ENCODE results near the gene AGPAT3. TPM values are rescaled to one million over a fixed set of nuclear protein-coding genes. Genes with fewer than 3 reads are reported as not detected.
"Not testable (repeated sequence)": the region's sequence is repeated elsewhere in the genome, so short reads cannot be mapped to it uniquely, and the experiment has no call there.

AGPAT3 gene
- total RNA-seq, 1 donor from 2014 or later, result 39.1 TPM

GRCh38 chr21:43835050-43835449 lies 30.0 kb upstream of the AGPAT3 start:
- no peak for TF ChIP-seq CTCF (conservative IDR thresholded peaks at IDR 0.05; ENCODE audit: low read depth, low read length)
- H3K4me3 ChIP-seq (ENCODE audit: low read depth, low read length), result no peak overlapping the region
- DNase-seq (ENCODE audit: low read depth), result no peak

GRCh38 chr21:43835861-43836260 lies 29.2 kb upstream of the AGPAT3 start:
- TF ChIP-seq CTCF (conservative IDR thresholded peaks at IDR 0.05; ENCODE audit: low read depth, low read length), result no peak
- no peak overlapping the region for H3K4me3 ChIP-seq (ENCODE audit: low read depth, low read length)
- no peak for DNase-seq (ENCODE audit: low read depth)

- no peak for TF ChIP-seq CTCF (conservative IDR thresholded peaks at IDR 0.05; ENCODE audit: low read depth, low read length)
- H3K4me3 ChIP-seq (ENCODE audit: low read depth, low read length), result no peak overlapping the region
- DNase-seq (ENCODE audit: low read depth), result no peak
Observed at GRCh38 chr21:43836616-43837015, 28.4 kb upstream of the AGPAT3 start.

- TF ChIP-seq CTCF (conservative IDR thresholded peaks at IDR 0.05; ENCODE audit: low read depth, low read length), result no peak
- DNase-seq (ENCODE audit: low read depth), result no peak
- H3K4me3 ChIP-seq (ENCODE audit: low read depth, low read length), result no peak overlapping the region
Observed at GRCh38 chr21:43840259-43840658, 24.8 kb upstream of the AGPAT3 start.

GRCh38 chr21:43842742-43843141 lies 22.3 kb upstream of the AGPAT3 start:
- no peak overlapping the region for H3K4me3 ChIP-seq (ENCODE audit: low read depth, low read length)
- no peak for TF ChIP-seq CTCF (conservative IDR thresholded peaks at IDR 0.05; ENCODE audit: low read depth, low read length)
- DNase-seq (ENCODE audit: low read depth), result no peak

GRCh38 chr21:43844906-43845305 lies 20.1 kb upstream of the AGPAT3 start:
- DNase-seq (ENCODE audit: low read depth); H3K4me3 ChIP-seq (ENCODE audit: low read depth, low read length): not testable (repeated sequence)

- H3K4me3 ChIP-seq (ENCODE audit: low read depth, low read length), result no peak overlapping the region
- no peak for DNase-seq (ENCODE audit: low read depth)
- no peak for TF ChIP-seq CTCF (conservative IDR thresholded peaks at IDR 0.05; ENCODE audit: low read depth, low read length)
Observed at GRCh38 chr21:43845386-43845785, 19.6 kb upstream of the AGPAT3 start.

GRCh38 chr21:43846430-43846829 lies 18.6 kb upstream of the AGPAT3 start:
- no peak for TF ChIP-seq CTCF (conservative IDR thresholded peaks at IDR 0.05; ENCODE audit: low read depth, low read length)
- DNase-seq (ENCODE audit: low read depth), result no peak
- no peak overlapping the region for H3K4me3 ChIP-seq (ENCODE audit: low read depth, low read length)
